ENCODE results near the gene CCNL2.
"Not testable (repeated sequence)": the region's sequence is repeated elsewhere in the genome, so short reads cannot be mapped to it uniquely, and the experiment has no call there.

CCNL2 gene

DNA sequence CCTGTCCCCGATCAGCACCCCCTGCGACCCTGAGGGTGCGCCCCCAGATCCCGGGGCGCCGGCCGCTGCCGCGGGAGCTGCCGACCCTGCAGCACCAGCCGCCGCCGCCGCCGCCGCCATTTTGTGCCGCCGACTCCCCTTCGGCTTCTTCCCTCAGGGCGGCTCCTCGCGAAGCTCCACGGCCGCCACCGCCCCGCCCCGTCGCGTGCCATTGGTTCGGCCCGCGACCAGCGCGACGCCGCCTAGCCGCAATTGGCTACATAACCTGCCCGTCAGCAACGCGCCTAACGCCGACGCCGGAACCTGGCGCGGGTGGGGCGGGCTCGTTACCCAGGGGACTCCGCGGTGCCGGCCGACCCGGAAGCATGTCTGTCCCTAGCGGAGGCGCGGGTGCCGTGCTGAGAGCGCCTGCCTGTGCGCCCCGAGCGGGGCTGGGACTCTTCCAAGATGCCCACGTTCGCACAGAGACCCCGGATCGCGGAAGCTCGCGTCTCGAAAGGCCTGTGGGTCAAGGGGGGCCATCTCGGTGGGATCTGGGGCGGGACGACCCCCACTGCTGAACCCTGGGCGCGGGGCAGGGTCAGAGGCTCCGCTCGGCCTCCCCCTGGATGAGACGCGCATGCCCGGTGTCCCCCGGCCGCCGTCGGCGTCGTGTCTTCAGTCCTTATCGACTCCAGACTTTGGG lies at the start of gene CCNL2:
CCNL2 (minus strand) TSS at position 149 of the 685 bp plus-strand sequence; CDS start at position 120, 29 bp downstream.
- peaks cover 11% of the 10 kb centered on the region for H3K4me1 ChIP-seq (ENCODE audit: insufficient read depth, low read length)
- no peaks in the 10 kb centered on the region for H3K27me3 ChIP-seq (ENCODE audit: insufficient read depth, low read length)
- H3K4me3 ChIP-seq (ENCODE audit: low read length) = peak within 1 kb of the TSS; percentile 99
- peak within 1 kb of the TSS; percentile 77 for H3K27ac ChIP-seq (ENCODE audit: low read length)
- no peaks in the 10 kb centered on the region for H3K9me3 ChIP-seq (ENCODE audit: insufficient read depth, low read depth, low read length)
- H3K9ac ChIP-seq (ENCODE audit: low read depth, low read length) = peak within 1 kb of the TSS; percentile 98
- peaks cover 74% of the 10 kb centered on the region for H3K36me3 ChIP-seq (ENCODE audit: insufficient read depth, low read depth, low read length)

- H3K9ac ChIP-seq (ENCODE audit: low read depth, low read length); H3K4me1 ChIP-seq (ENCODE audit: insufficient read depth, low read length); H3K4me3 ChIP-seq (ENCODE audit: low read length); H3K9me3 ChIP-seq (ENCODE audit: insufficient read depth, low read depth, low read length); H3K27me3 ChIP-seq (ENCODE audit: insufficient read depth, low read length); H3K36me3 ChIP-seq (ENCODE audit: insufficient read depth, low read depth, low read length); H3K27ac ChIP-seq (ENCODE audit: low read length): not testable (repeated sequence)
Observed at GRCh38 chr1:1446631-1447030, 47.5 kb upstream of the CCNL2 start.

DNA sequence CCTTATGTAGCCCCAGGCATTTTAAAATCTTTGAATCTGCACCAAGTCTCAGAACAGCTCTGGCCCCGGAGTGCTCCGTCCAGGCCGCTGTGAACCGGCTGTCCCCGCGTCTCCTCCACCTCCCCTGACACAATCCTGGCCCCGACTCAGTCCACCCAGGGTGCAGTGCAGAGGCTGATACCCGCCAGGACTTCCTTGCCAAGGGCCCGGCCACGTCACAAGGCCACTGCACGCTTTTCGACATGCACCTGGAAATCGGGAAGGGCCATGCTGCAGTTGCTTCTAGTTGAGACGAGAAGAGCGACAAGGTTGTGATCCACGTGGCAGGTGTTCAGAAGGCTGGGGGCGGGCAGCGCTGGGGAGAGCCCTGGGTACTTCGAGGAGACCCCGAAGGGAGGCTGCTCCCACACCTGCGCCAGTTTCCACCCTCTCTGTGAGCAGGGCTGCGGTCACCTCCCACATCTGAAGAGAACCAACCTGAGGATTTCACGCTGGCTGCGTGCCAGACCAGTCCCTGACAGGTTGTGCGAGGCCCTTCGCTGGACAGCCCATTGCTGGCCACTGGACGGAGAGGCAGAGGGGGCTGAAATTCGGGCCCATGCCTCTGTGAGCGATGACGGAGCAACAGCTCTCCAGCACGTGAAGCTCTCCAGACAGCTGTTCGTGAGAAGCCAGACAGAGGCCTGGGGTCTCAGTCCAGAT lies 43.1 kb upstream of the CCNL2 start:
- no peak overlapping the region for H3K27ac ChIP-seq (ENCODE audit: low read length)
- no peaks in the 10 kb centered on the region for H3K9me3 ChIP-seq (ENCODE audit: insufficient read depth, low read depth, low read length)
- H3K27me3 ChIP-seq (ENCODE audit: insufficient read depth, low read length) = no peaks in the 10 kb centered on the region
- H3K36me3 ChIP-seq (ENCODE audit: insufficient read depth, low read depth, low read length) = no peaks in the 10 kb centered on the region
- no peaks in the 10 kb centered on the region for H3K4me1 ChIP-seq (ENCODE audit: insufficient read depth, low read length)
- H3K9ac ChIP-seq (ENCODE audit: low read depth, low read length) = no peak overlapping the region
- H3K4me3 ChIP-seq (ENCODE audit: low read length) = no peak overlapping the region

- Histone ChIP-seq H3K4me3 (ENCODE audit: low read length) (no peak overlapping the region), H3K27me3 (ENCODE audit: insufficient read depth, low read length) (peaks cover 7% of the 10 kb centered on the region), H3K36me3 (ENCODE audit: insufficient read depth, low read depth, low read length) (no peaks in the 10 kb centered on the region), H3K9me3 (ENCODE audit: insufficient read depth, low read depth, low read length) (no peaks in the 10 kb centered on the region), H3K27ac (ENCODE audit: low read length) (no peak overlapping the region), H3K9ac (ENCODE audit: low read depth, low read length) (no peak overlapping the region), H3K4me1 (ENCODE audit: insufficient read depth, low read length) (peaks cover 3% of the 10 kb centered on the region; the same call in 1 of the 2 replicates)
Observed at GRCh38 chr1:1441002-1441888, 42.1 kb upstream of the CCNL2 start.

DNA sequence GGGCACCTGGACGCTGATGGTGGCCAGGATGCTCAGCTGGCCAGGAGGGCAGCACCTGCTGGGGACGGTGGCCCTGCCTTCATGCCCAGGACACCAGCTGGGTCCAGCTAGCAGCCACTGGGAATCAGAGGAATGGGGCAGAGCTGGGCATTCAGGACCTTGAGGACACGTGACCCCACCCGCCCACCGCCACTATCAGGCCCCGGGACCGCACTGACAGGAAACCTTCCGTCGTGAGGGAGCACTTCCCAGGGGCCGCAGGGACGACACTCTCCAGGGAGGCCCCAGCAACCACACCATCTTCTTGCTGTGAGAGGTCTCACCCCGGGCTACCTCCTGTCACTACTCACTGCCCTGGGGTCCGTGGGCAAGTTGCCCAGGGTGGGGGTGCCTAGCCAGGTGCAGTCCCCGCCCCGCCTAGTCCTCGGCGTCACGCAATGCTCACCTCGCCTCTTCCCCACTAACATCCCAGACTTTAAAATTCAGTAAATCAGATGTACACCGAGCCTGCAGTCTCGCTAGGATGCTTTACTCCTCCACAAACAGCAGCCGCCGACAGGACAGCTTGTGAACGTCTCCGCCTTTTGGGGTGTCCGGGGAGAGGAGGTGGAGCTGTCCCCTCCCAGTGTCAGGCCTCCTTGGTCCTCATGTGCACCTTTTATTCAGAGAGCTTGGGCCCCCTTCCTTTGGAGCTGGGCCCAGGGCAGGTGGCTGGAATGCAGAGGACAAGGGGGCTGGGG lies 41.3 kb upstream of the CCNL2 start:
- Histone ChIP-seq H3K27me3 (ENCODE audit: insufficient read depth, low read length) (peaks cover 11% of the 10 kb centered on the region), H3K9ac (ENCODE audit: low read depth, low read length) (no peak overlapping the region), H3K27ac (ENCODE audit: low read length) (no peak overlapping the region), H3K9me3 (ENCODE audit: insufficient read depth, low read depth, low read length) (no peaks in the 10 kb centered on the region), H3K36me3 (ENCODE audit: insufficient read depth, low read depth, low read length) (no peaks in the 10 kb centered on the region), H3K4me1 (ENCODE audit: insufficient read depth, low read length) (peaks cover 4% of the 10 kb centered on the region; the same call in 1 of the 2 replicates), H3K4me3 (ENCODE audit: low read length) (no peak overlapping the region)

GRCh38 chr1:1439546-1440261 lies 40.6 kb upstream of the CCNL2 start:
- Histone ChIP-seq H3K4me3 (ENCODE audit: low read length) (no peak overlapping the region), H3K27ac (ENCODE audit: low read length) (no peak overlapping the region), H3K9me3 (ENCODE audit: insufficient read depth, low read depth, low read length) (no peaks in the 10 kb centered on the region), H3K9ac (ENCODE audit: low read depth, low read length) (no peak overlapping the region), H3K4me1 (ENCODE audit: insufficient read depth, low read length) (peaks cover 10% of the 10 kb centered on the region), H3K36me3 (ENCODE audit: insufficient read depth, low read depth, low read length) (no peaks in the 10 kb centered on the region), H3K27me3 (ENCODE audit: insufficient read depth, low read length) (peaks cover 17% of the 10 kb centered on the region)

- peaks cover 17% of the 10 kb centered on the region for H3K4me1 ChIP-seq (ENCODE audit: insufficient read depth, low read length)
- no peak overlapping the region for H3K27ac ChIP-seq (ENCODE audit: low read length)
- no peak overlapping the region for H3K9ac ChIP-seq (ENCODE audit: low read depth, low read length)
- no peak overlapping the region for H3K4me3 ChIP-seq (ENCODE audit: low read length)
- H3K9me3 ChIP-seq (ENCODE audit: insufficient read depth, low read depth, low read length) = no peaks in the 10 kb centered on the region
- H3K36me3 ChIP-seq (ENCODE audit: insufficient read depth, low read depth, low read length) = no peaks in the 10 kb centered on the region
- H3K27me3 ChIP-seq (ENCODE audit: insufficient read depth, low read length) = peaks cover 18% of the 10 kb centered on the region
Observed at GRCh38 chr1:1438531-1439381, 39.6 kb upstream of the CCNL2 start.

- Histone ChIP-seq H3K4me1 (ENCODE audit: insufficient read depth, low read length) (peaks cover 21% of the 10 kb centered on the region), H3K9me3 (ENCODE audit: insufficient read depth, low read depth, low read length) (no peaks in the 10 kb centered on the region), H3K4me3 (ENCODE audit: low read length) (no peak overlapping the region), H3K27ac (ENCODE audit: low read length) (no peak overlapping the region), H3K36me3 (ENCODE audit: insufficient read depth, low read depth, low read length) (no peaks in the 10 kb centered on the region), H3K9ac (ENCODE audit: low read depth, low read length) (no peak overlapping the region; the same call in 1 of the 2 replicates), H3K27me3 (ENCODE audit: insufficient read depth, low read length) (peaks cover 18% of the 10 kb centered on the region)
Observed at GRCh38 chr1:1437904-1438376, 38.8 kb upstream of the CCNL2 start.

- Histone ChIP-seq H3K36me3 (ENCODE audit: insufficient read depth, low read depth, low read length) (no peaks in the 10 kb centered on the region), H3K4me3 (ENCODE audit: low read length) (no peak overlapping the region; the same call in 1 of the 2 replicates), H3K9ac (ENCODE audit: low read depth, low read length) (no peak overlapping the region), H3K27ac (ENCODE audit: low read length) (no peak overlapping the region), H3K27me3 (ENCODE audit: insufficient read depth, low read length) (peaks cover 18% of the 10 kb centered on the region), H3K9me3 (ENCODE audit: insufficient read depth, low read depth, low read length) (no peaks in the 10 kb centered on the region), H3K4me1 (ENCODE audit: insufficient read depth, low read length) (peaks cover 21% of the 10 kb centered on the region)
Observed at GRCh38 chr1:1437033-1437903, 38.1 kb upstream of the CCNL2 start.
